Neural progenitor cell (in vitro differentiated cells): Measurements from ENCODE around the gene ASB10. TPM values are rescaled to one million over a fixed set of nuclear protein-coding genes. Genes with fewer than 3 reads are reported as not detected.

Experiments
- DNase-seq: peaks from one replicate; pipeline ENCODE4 v3.0.0-alpha.2; 2016; ENCODE audit warnings: low spot score
- H2AFZ ChIP-seq: fragments of 200-600 bp; sonication (generic); replicated peaks from 2 replicates; pipeline ENCODE4 v1.6.1; 2016; ENCODE audit warnings: antibody characterized with exemption
- H3F3A ChIP-seq: fragments of 200-600 bp; sonication (generic); 2 replicates; pipeline ENCODE4 v1.6.1; 2016; ENCODE audit warnings: antibody characterized with exemption, low read depth
- H3K27ac ChIP-seq: fragments of 200-600 bp; sonication (generic); 2 replicates; pipeline ENCODE4 v1.5.1; 2016; ENCODE audit warnings: mild to moderate bottlenecking
- H3K27me3 ChIP-seq: fragments of 200-600 bp; sonication (generic); 2 replicates; pipeline ENCODE4 v1.6.1; 2016; ENCODE audit warnings: mild to moderate bottlenecking, moderate library complexity
- H3K36me3 ChIP-seq: fragments of 200-600 bp; sonication (generic); 2 replicates; pipeline ENCODE4 v1.5.1; 2016
- H3K4me1 ChIP-seq: fragments of 200-600 bp; sonication (generic); 2 replicates; pipeline ENCODE4 v1.6.1; 2016; ENCODE audit warnings: mixed run types
- H3K4me2 ChIP-seq: fragments of 200-600 bp; sonication (generic); 2 replicates; pipeline ENCODE4 v1.6.1; 2016
- H3K4me3 ChIP-seq: fragments of 200-600 bp; sonication (generic); 2 replicates; pipeline ENCODE4 v1.5.1; 2016
- H3K79me2 ChIP-seq: fragments of 200-600 bp; sonication (generic); 2 replicates; pipeline ENCODE4 v1.6.1; 2016; ENCODE audit warnings: low read depth
- H3K9ac ChIP-seq: fragments of 200-600 bp; sonication (generic); 2 replicates; pipeline ENCODE4 v1.6.1; 2016
- H3K9me3 ChIP-seq: fragments of 200-600 bp; sonication (generic); 2 replicates; pipeline ENCODE4 v1.5.1; 2016; ENCODE audit warnings: low read depth
- H4K20me1 ChIP-seq: fragments of 200-600 bp; sonication (generic); 2 replicates; pipeline ENCODE4 v1.6.1; 2016; ENCODE audit warnings: low read depth
- H3K27ac Mint-ChIP-seq: 3 replicates; pipeline ENCODE4 v1.8.0; 2021; ENCODE audit warnings: mixed read lengths
- H3K27me3 Mint-ChIP-seq: 2 replicates; pipeline ENCODE4 v1.8.0; 2022; ENCODE audit warnings: low read depth, mild to moderate bottlenecking, inconsistent platforms, moderate library complexity, mixed read lengths; ENCODE audit not compliant: insufficient read depth
- H3K36me3 Mint-ChIP-seq: 3 replicates; pipeline ENCODE4 v1.8.0; 2021; ENCODE audit warnings: mixed read lengths
- H3K4me1 Mint-ChIP-seq: 3 replicates; pipeline ENCODE4 v1.8.0; 2021; ENCODE audit warnings: mixed read lengths
- H3K4me3 Mint-ChIP-seq: 3 replicates; pipeline ENCODE4 v1.8.0; 2021; ENCODE audit warnings: mild to moderate bottlenecking, moderate library complexity, mixed read lengths
- H3K9me3 Mint-ChIP-seq: 3 replicates; pipeline ENCODE4 v1.8.0; 2020; ENCODE audit warnings: mixed read lengths
- CTCF ChIP-seq: fragments of 200-600 bp; sonication (generic); IDR thresholded peaks from 2 replicates; pipeline ENCODE4 v1.5.1; 2017; ENCODE audit warnings: antibody characterized with exemption, mild to moderate bottlenecking
- EZH2 ChIP-seq: fragments of 200-600 bp; sonication (generic); IDR thresholded peaks from 2 replicates; pipeline ENCODE4 v1.6.1; 2017; ENCODE audit warnings: antibody characterized with exemption, mild to moderate bottlenecking, moderate library complexity
- EZH2phosphoT487 ChIP-seq: fragments of 200-600 bp; sonication (generic); IDR thresholded peaks from 2 replicates; pipeline ENCODE4 v1.6.1; 2017; ENCODE audit warnings: antibody characterized with exemption
- total RNA-seq: library from RNA; depleted of rRNA; stranded (reverse); fragments of >200 nt; gene quantifications from 2 replicates; pipeline ENCODE4 v1.2.3, GENCODE V29; 2015; ENCODE audit warnings: low replicate concordance

The ASB10 gene
- total RNA-seq, 1 donor from 2014 or later, result not detected

GRCh38 chr7:151175793-151176311, 11.2 kb downstream of the ASB10 start:
- H3K9me3 Mint-ChIP-seq, result peaks cover 22% of the 10 kb centered on the region

GRCh38 chr7:151175047-151175792, 11.8 kb downstream of the ASB10 start:
- Histone ChIP-seq H3K4me2 (no peak overlapping the region), H4K20me1 (no peaks in the 10 kb centered on the region), H3F3A (peaks cover 4% of the 10 kb centered on the region), H3K9ac (no peak overlapping the region), H2AFZ (no peak overlapping the region), H3K4me3 (no peak overlapping the region), H3K79me2 (no peaks in the 10 kb centered on the region), H3K4me1 (no peaks in the 10 kb centered on the region), H3K36me3 (no peaks in the 10 kb centered on the region), H3K27me3 (peaks cover 77% of the 10 kb centered on the region), H3K27ac (no peak overlapping the region), H3K9me3 (no peaks in the 10 kb centered on the region)
- no peak for TF ChIP-seq EZH2
- no peak for TF ChIP-seq CTCF
- no peak for TF ChIP-seq EZH2phosphoT487
- Mint-ChIP-seq H3K27ac (no peak overlapping the region), H3K27me3 (peaks cover 39% of the 10 kb centered on the region), H3K4me1 (peaks cover 3% of the 10 kb centered on the region), H3K4me3 (no peak overlapping the region), H3K36me3 (no peaks in the 10 kb centered on the region), H3K9me3 (peaks cover 22% of the 10 kb centered on the region)
- no peak for DNase-seq

More at GRCh38 chr7:151175793-151176311, 11.2 kb downstream of the ASB10 start:
- Histone ChIP-seq H3K27me3 (peaks cover 71% of the 10 kb centered on the region), H3K79me2 (no peaks in the 10 kb centered on the region), H3K4me1 (no peaks in the 10 kb centered on the region), H3K9ac (no peak overlapping the region), H3K9me3 (no peaks in the 10 kb centered on the region), H3F3A (peaks cover 4% of the 10 kb centered on the region), H4K20me1 (no peaks in the 10 kb centered on the region), H3K36me3 (no peaks in the 10 kb centered on the region), H3K27ac (no peak overlapping the region), H3K4me3 (no peak overlapping the region), H3K4me2 (no peak overlapping the region), H2AFZ (no peak overlapping the region)
- no peak for DNase-seq
- TF ChIP-seq EZH2 (no peak), CTCF (peak; percentile 14)
- H3K36me3 Mint-ChIP-seq, result no peaks in the 10 kb centered on the region
- peaks cover 3% of the 10 kb centered on the region for H3K4me1 Mint-ChIP-seq
- peaks cover 35% of the 10 kb centered on the region for H3K27me3 Mint-ChIP-seq
- no peak overlapping the region for H3K27ac Mint-ChIP-seq
- no peak overlapping the region for H3K4me3 Mint-ChIP-seq

- DNase-seq, result no peak
Observed at GRCh38 chr7:151174246-151175046, 12.6 kb downstream of the ASB10 start.

More at GRCh38 chr7:151174246-151175046, 12.6 kb downstream of the ASB10 start:
- Histone ChIP-seq H3K4me3 (no peak overlapping the region), H2AFZ (no peak overlapping the region), H3K79me2 (no peaks in the 10 kb centered on the region), H3K9me3 (no peaks in the 10 kb centered on the region), H4K20me1 (no peaks in the 10 kb centered on the region), H3K4me1 (no peaks in the 10 kb centered on the region), H3K27me3 (peaks cover 85% of the 10 kb centered on the region), H3F3A (peaks cover 5% of the 10 kb centered on the region), H3K9ac (no peak overlapping the region), H3K36me3 (no peaks in the 10 kb centered on the region), H3K4me2 (no peak overlapping the region), H3K27ac (no peak overlapping the region)
- no peak overlapping the region for H3K4me3 Mint-ChIP-seq
- H3K27ac Mint-ChIP-seq, result no peak overlapping the region
- peaks cover 22% of the 10 kb centered on the region for H3K9me3 Mint-ChIP-seq
- peaks cover 3% of the 10 kb centered on the region for H3K4me1 Mint-ChIP-seq
- no peaks in the 10 kb centered on the region for H3K36me3 Mint-ChIP-seq
- TF ChIP-seq CTCF (no peak), EZH2phosphoT487 (no peak), EZH2 (no peak)
- peaks cover 46% of the 10 kb centered on the region for H3K27me3 Mint-ChIP-seq
